ENCODE measurements around the gene HEPHL1. TPM values are rescaled to one million over a fixed set of nuclear protein-coding genes. Genes with fewer than 3 reads are reported as not detected.
"Not testable (repeated sequence)": the region's sequence is repeated elsewhere in the genome, so short reads cannot be mapped to it uniquely, and the experiment has no call there.

Gene HEPHL1
- total RNA-seq, 2 experiments from 2014 or later = not detected

DNA sequence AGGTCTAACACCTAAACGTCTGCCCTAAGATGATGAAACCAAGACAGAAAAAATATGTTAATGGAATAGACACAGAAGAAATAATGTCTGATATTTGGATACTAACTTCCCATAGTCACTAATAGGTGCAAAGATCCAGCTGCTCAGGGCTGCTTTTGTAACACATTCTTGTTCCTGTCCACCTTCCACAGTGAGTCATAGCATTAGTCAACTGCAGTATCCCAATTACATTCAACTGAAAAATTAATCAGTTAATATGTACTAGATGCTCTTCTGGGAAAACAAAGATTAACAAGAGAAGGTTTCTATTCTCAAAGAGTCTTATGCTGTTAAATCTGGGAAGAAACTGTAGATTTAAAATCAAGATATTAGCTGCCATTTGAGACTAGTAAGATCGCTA lies 47.6 kb downstream of the HEPHL1 start:
- POLR2A ChIA-PET = no interaction called here
- CTCF ChIA-PET = no interaction called here

- POLR2A ChIA-PET = no interaction called here
- CTCF ChIA-PET = no interaction called here
These were observed 56.6 kb downstream of the HEPHL1 start for GRCh38 chr11:94077552-94078293.

GRCh38 chr11:94084164-94084563 lies 63.0 kb downstream of the HEPHL1 start:
- POLR2A ChIA-PET = no interaction called here
- CTCF ChIA-PET = no interaction called here

GRCh38 chr11:94088906-94089305 lies 67.8 kb downstream of the HEPHL1 start:
- ChIA-PET POLR2A (no interaction called here), CTCF (no interaction called here)

GRCh38 chr11:94089341-94089740 lies 68.2 kb downstream of the HEPHL1 start:
- ChIA-PET CTCF (no interaction called here), POLR2A (no interaction called here)

GRCh38 chr11:94090401-94090800 lies 69.2 kb downstream of the HEPHL1 start:
- CTCF ChIA-PET = no interaction called here

GRCh38 chr11:94091091-94091490 lies 69.9 kb downstream of the HEPHL1 start:
- POLR2A ChIA-PET = no interaction called here

More at GRCh38 chr11:94090401-94090800, 69.2 kb downstream of the HEPHL1 start:
- POLR2A ChIA-PET = no interaction called here

GRCh38 chr11:94100253-94100652 lies 79.1 kb downstream of the HEPHL1 start:
- ChIA-PET POLR2A (no interaction called here), CTCF (no interaction called here)

More at GRCh38 chr11:94091091-94091490, 69.9 kb downstream of the HEPHL1 start:
- CTCF ChIA-PET = no interaction called here

DNA sequence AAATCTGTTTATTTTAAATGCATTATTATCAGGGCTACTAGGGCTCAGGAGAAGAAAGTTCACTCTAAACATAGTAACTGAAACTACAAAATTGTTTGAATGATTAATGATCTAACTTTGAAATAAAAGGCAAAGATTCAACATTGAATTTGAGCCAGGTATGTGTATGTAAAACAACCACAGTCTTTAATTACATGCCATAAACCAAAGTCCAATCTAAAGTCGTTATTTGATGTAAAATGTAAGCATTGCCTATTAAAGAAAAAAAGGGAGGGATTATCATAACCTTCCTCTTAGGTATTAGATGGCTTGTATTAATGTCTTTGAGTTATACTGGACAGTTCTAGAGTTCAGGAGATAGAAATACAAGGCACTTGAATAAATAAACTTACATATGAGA lies 82.3 kb downstream of the HEPHL1 start:
- ChIA-PET CTCF (no interaction called here), POLR2A (no interaction called here)

- ChIA-PET POLR2A (no interaction called here), CTCF (interaction anchor here (1.0 kb wide), 1 partner anchor 287 kb away, joined by 3 read pairs; no protein-coding TSS in a partner anchor)
These were observed 83.6 kb downstream of the HEPHL1 start for GRCh38 chr11:94104734-94105133.

DNA sequence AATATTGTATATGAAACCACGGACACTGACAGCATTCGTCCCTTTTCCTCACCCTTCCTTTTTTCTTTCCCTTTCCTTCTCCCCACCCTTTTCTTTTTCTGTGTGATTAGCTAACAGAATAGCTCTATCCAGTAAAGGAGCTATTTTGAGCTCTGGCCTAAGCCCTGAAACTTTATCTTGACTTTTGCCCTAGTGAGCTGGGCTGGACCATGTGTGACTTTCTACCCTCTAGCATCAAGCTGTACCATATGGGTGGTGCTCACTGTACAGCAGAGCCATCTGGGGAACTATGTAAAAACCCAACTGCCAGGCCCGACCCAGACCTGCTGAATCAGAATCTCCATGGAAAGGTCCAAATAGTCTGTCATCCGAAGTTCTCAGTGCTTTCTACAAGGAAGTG lies 85.6 kb downstream of the HEPHL1 start:
- POLR2A ChIA-PET = no interaction called here
- CTCF ChIA-PET = no interaction called here

DNA sequence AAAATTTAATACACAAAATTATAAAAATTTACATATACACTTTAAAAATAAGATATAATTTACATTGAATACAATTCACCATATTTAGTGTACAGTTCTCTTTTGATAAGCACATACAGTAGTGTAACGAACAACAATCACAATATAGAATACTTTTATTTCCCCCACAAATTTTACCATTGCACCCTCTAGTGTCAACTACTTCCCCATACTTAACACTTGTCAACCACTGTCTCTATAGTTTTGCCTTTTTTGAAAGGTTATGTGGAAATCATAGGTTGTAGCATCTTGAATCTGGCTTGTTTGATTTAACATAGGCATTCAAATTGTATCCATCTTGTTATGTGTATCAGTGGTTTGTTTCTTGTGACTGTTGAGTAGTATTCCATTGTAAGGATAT lies 86.2 kb downstream of the HEPHL1 start:
- POLR2A ChIA-PET = no interaction called here
- CTCF ChIA-PET = no interaction called here

DNA sequence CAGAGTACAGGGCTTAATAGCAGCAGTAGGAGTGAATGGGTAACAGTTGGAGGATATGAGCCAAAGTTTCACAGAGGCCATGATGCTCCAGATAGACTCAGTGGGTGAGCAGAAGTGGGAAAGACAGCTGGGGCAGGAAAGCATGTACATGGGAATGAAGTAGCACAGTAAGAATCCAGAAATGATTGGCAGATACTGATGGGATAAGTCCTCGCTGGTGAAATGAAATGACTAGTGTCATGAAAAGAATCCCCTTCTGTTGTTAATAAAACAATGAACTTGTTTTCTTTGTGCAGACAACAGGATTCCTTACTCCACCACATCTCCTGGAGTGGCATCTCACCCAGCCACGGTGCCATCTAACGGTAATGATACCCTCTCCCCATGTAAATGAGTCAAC lies 90.1 kb downstream of the HEPHL1 start:
- POLR2A ChIA-PET = no interaction called here
- CTCF ChIA-PET = interaction anchor here (0.6 kb wide), 1 partner anchor 1513 kb away, joined by 3 read pairs; no protein-coding TSS in a partner anchor

DNA sequence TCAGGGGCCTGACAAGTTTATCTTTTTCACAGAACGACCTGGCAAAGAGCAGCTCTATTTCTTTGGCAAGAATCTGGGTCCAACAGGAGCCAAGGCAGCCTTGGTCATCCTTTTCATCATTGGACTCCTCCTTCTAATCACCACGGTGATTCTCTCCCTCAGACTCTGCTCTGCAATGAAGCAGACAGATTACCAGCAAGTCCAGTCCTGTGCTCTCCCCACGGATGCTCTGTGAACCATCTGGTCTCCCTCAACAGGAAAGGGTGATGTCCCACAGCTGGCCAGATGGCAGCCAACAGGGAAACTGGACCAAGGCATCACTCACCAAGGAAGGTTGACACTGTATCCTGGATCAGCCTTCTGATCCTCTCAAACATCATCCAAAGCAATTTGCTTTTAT lies 90.5 kb downstream of the HEPHL1 start:
- CTCF ChIA-PET = no interaction called here

GRCh38 chr11:94112206-94112953 lies 91.2 kb downstream of the HEPHL1 start:
- ChIA-PET CTCF (no interaction called here), POLR2A (no interaction called here)

More for the DNA sequence above, 90.5 kb downstream of the HEPHL1 start:
- POLR2A ChIA-PET = no interaction called here

DNA sequence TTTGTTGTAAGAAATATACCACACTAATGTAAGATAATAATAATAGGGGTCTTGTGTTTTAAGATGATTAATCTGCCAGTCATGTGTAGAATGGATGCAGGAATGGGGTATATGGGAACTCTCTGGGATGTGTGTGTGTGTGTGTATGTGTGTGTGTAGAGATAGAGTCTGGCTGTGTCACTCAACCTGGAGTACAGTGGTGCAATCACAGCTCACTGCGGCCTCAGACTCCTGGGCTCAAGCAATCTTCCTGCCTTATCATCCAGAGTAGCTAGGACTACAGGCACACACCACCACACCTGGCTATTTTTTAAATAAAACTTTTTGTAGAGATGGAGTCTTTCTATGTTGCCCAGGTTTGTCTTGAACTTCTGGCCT lies 96.0 kb downstream of the HEPHL1 start:
- ChIA-PET POLR2A (no interaction called here), CTCF (no interaction called here)

DNA sequence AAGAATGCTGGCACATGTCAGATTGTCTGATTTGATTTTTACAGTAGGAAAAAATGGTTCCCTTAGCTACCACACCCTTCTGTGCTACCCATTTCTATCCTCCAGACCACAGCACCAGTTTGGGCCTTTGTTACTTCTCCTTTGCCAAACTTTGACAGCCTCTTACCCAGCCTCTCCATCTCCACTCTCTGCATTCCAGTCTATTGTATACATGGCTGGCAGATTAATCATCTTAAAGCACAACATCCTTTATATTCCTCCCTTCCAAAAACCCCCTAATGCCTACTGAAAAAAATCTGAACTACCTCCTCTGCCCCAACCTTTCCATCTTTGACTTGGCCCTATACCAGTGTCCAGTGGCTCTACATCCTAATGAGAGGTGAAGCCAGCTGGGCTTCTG lies 96.7 kb downstream of the HEPHL1 start:
- POLR2A ChIA-PET = no interaction called here

DNA sequence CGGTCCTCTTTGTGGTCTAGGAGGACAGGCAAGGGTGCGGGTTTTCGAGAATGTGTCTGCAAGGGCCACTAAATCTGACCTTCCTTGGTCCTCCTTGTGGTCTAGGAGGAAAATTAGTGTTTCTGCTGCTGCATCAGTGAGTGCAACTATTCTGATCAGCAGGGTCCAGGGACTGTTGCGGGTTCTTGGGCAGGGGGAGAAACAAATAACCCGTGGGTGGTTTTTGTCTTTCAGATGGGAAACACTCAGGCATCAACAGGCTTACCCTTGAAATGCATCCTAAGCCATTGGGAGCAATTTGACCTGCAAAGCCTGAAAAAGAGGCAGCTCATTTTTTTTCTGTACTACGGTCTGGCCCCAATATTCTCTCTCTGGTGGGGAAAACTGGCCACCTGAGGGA lies 98.5 kb downstream of the HEPHL1 start:
- CTCF ChIA-PET, POLR2A ChIA-PET: not testable (repeated sequence)

More for the DNA sequence above, 96.7 kb downstream of the HEPHL1 start:
- CTCF ChIA-PET = no interaction called here

- CTCF ChIA-PET, POLR2A ChIA-PET: not testable (repeated sequence)
These were observed 99.4 kb downstream of the HEPHL1 start for GRCh38 chr11:94120516-94120915.

DNA sequence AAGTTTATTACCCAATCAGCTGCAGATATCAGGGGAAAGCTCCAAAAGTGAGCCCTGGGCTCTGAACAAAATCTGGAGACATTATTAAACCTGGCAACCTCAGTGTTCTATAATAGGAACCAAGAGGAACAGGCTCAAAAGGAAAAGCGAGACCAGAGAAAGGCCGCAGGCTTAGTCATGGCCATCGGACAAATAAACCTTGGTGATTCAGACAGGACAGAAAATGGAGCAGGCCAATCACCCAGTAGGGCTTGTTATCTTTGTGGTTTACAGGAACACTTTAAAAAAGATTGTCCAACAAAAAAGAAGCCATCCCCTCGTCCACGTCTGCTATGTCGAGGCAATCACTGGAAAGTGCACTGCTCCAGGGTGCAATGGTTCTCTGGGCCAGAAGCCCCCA lies 99.8 kb downstream of the HEPHL1 start:
- ChIA-PET POLR2A (no interaction called here), CTCF (no interaction called here)

GRCh38 chr11:94125407-94126115 lies 104.4 kb downstream of the HEPHL1 start:
- CTCF ChIA-PET = no interaction called here
- POLR2A ChIA-PET = no interaction called here
